ENCODE measurements around the gene DHRS4L2.
A peak's percentile ranks its signal among the peaks of the same experiment; 100 is the strongest.

Gene DHRS4L2

GRCh38 chr14:24052656-24053547 lies 64.2 kb downstream of the DHRS4L2 start:
- DNase-seq = peak in 15 of 58 donors; percentile 12 to 60 (median 27)

DNA sequence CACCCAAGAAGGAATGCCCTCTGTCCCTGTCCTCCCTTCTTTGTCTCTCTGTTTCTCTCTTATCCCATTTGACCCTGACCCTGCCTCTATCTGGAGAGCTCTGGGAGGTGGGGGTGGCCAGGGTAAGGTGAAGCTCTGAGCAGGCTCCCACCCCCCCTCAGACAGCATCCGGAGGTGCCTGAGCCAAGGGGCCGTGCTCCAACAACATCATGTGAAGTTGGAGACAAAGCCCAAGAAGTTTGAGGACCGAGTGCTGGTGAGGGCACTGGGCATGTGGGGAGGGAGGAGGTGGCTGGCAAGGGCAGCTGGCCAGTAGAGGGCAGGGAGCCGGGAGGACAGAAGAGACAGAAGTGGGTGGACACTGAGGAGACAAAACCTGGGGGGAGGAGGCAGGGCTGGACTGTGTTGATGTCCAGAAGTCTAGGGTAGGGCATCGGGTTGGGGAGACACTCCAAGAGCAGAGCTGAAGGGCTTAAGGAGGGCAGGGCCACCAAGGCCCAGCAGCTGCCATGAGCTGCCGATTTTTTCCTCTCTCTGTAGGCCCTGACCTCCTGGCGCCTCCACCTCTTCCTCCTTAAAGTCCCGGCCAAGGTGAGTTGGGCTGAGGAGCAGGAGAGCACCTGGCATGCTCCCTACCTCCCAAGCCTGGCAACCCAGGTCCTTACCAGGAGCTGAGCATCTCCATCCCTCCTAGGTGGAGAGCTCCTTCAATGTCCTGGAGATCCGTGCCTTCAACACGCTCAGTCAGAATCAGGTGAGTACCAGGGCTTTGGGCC lies 65.0 kb downstream of the DHRS4L2 start:
- DNase-seq = peak in 7 of 58 donors; percentile 13 to 46 (median 18)

GRCh38 chr14:24054324-24054641 lies 65.6 kb downstream of the DHRS4L2 start:
- DNase-seq = no peak

DNA sequence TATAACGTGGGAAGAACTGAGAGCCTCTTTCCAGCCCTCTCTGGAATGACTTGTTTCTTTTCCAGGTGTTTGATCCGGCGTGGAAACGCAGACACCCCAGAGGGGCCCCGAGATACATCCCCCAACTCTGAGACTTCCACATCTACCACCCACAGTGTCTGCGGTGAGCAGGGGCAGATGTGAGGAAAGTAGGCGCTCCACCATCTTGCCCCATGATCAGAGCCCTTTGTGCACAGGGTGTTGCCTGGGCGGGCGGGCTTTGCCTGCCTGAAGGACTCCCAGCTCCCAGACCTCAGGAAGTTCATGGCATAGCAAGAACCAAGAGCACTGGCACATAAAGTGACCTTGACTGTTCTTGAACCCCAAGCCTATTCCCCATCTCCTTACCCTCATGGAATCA lies 65.9 kb downstream of the DHRS4L2 start:
- DNase-seq = no peak

Measured in anterior cingulate cortex (tissue), 58 donors.